ENCODE measurements around the gene OSBPL10.

DNA sequence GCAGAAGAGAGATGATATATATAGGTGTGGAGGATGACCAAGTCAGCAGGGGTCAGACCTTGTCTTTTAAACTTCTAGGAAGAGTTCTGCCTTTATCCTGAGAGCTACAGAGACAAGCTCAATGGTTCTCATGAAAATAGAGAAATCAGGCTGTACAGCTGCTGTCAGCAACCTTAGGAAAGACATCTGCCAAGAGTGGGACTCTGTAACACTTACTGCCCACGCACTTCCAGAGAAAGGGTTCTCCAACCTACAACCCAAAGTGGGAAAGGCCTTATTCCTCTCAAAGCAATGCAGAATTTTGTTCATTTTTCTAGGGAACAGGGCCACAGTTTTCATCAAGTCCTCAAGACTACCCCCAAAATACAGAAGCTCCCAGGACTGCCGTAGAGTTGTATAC is 309.6 kb downstream of the OSBPL10 start:
- TF ChIP-seq CTCF (IDR thresholded peaks at IDR 0.05), result no peak
- TF ChIP-seq POLR2A (IDR thresholded peaks at IDR 0.05), result no peak
